Endothelial cell of umbilical vein (primary cell): ENCODE data around the gene LRP6. TPM values are rescaled to one million over a fixed set of nuclear protein-coding genes. Genes with fewer than 3 reads are reported as not detected.

Experiments
- BruUV-seq: library from RNA; stranded (reverse); fragments of 400-500 nt; replicated peaks from 2 replicates; lab custom pipeline; 2021; lab: Mats Ljungman, UMichigan
- CTCF ChIA-PET: fragments of 300-600, 350-600 bp; sonication (Branson Sonifier 250); formaldehyde crosslinking; loops from one replicate; lab custom pipeline; 2021; ENCODE audit warnings: antibody characterized with exemption, inconsistent platforms; lab: Charles Lee
- POLR2A ChIA-PET: fragments of 300-600, 350-600 bp; sonication (Branson Sonifier 250); formaldehyde crosslinking; loops from one replicate; lab custom pipeline; 2021; ENCODE audit warnings: antibody characterized with exemption, inconsistent platforms; lab: Charles Lee
- DNase-seq: peaks from one replicate; pipeline ENCODE4 v3.0.0-alpha.2; 2011; ENCODE audit warnings: low read depth, low spot score
- FAIRE-seq: peaks from 2 replicates; lab custom pipeline; 2011; peaks lifted over from hg19 to GRCh38; lab: Jason Lieb, UNC
- H2AFZ ChIP-seq: 2 replicates; pipeline ENCODE4 v1.6.0; 2012; ENCODE audit warnings: low read depth, low read length, control low read depth, inconsistent platforms
- H3K27ac ChIP-seq: 2 replicates; pipeline ENCODE4 v1.5.1; 2011; ENCODE audit warnings: low read depth, mild to moderate bottlenecking, control low read depth, low read length, moderate library complexity; ENCODE audit not compliant: insufficient read depth
- H3K27me3 ChIP-seq, 2 experiments: 2 replicates each; pipeline versions ENCODE4 v1.6.0 to v1.6.1; 2011; ENCODE audit warnings: low read length in 2 of 2, mixed read lengths in 1 of 2; ENCODE audit not compliant: control insufficient read depth in 2 of 2, insufficient read depth in 2 of 2
- H3K36me3 ChIP-seq, 2 experiments: 2 replicates in 1 of 2; 3 replicates in 1 of 2; pipeline ENCODE4 v1.5.1; 2011; ENCODE audit warnings: low read length in 2 of 2, mild to moderate bottlenecking in 1 of 2, moderate library complexity in 1 of 2; ENCODE audit not compliant: control insufficient read depth in 2 of 2, insufficient read depth in 2 of 2; ENCODE audit errors: extremely low read depth in 1 of 2
- H3K4me1 ChIP-seq: 3 replicates; pipeline ENCODE4 v1.5.1; 2011; ENCODE audit warnings: mild to moderate bottlenecking, low read length; ENCODE audit not compliant: control insufficient read depth, insufficient read depth; ENCODE audit errors: extremely low read depth
- H3K4me2 ChIP-seq: 2 replicates; pipeline ENCODE4 v1.6.1; 2011; ENCODE audit warnings: low read length, control low read depth, mixed read lengths; ENCODE audit not compliant: insufficient read depth
- H3K4me3 ChIP-seq, 3 experiments: fragments of 200-600 bp in 1 of 3; sonication (generic), shearing (Covaris generic) in 1 of 3; replicated peaks in 1 of 3; 2 replicates each; pipeline ENCODE4 v1.5.1; 2011 to 2016; ENCODE audit warnings: control low read depth in 3 of 3, low read length in 3 of 3, mild to moderate bottlenecking in 2 of 3, inconsistent platforms in 1 of 3, low read depth in 1 of 3, moderate library complexity in 1 of 3; ENCODE audit not compliant: insufficient read depth in 1 of 3
- H3K79me2 ChIP-seq: 2 replicates; pipeline ENCODE4 v1.6.0; 2012; ENCODE audit warnings: low read length, inconsistent platforms; ENCODE audit not compliant: control insufficient read depth, insufficient read depth
- H3K9ac ChIP-seq: replicated peaks from 2 replicates; pipeline ENCODE3; 2011; ENCODE audit warnings: low read length, control low read depth; ENCODE audit not compliant: insufficient read depth; ENCODE audit errors: extremely low read depth
- H3K9me1 ChIP-seq: replicated peaks from 3 replicates; pipeline ENCODE4 v1.6.0; 2011; ENCODE audit warnings: mild to moderate bottlenecking, low read length; ENCODE audit not compliant: control insufficient read depth, insufficient read depth; ENCODE audit errors: extremely low read depth
- H3K9me3 ChIP-seq: replicated peaks from 2 replicates; pipeline ENCODE4 v1.5.1; 2012; ENCODE audit warnings: low read length, inconsistent platforms; ENCODE audit not compliant: control insufficient read depth, insufficient read depth
- H4K20me1 ChIP-seq: replicated peaks from 2 replicates; pipeline ENCODE3; 2011; ENCODE audit warnings: mild to moderate bottlenecking, low read length; ENCODE audit not compliant: control insufficient read depth, insufficient read depth; ENCODE audit errors: extremely low read depth
- CTCF ChIP-seq, 2 donors: IDR thresholded peaks; 1 replicate in 1 of 2; 2 replicates in 1 of 2; pipeline ENCODE4 v1.5.1; 2011; ENCODE audit warnings: low read length in 2 of 2, mild to moderate bottlenecking in 2 of 2, moderate library complexity in 2 of 2, control low read depth in 1 of 2, inconsistent platforms in 1 of 2, low read depth in 1 of 2; ENCODE audit not compliant: insufficient read depth in 1 of 2; ENCODE audit errors: extremely low read depth in 1 of 2
- EZH2 ChIP-seq: IDR thresholded peaks from 2 replicates; pipeline ENCODE4 v1.6.1; 2012; ENCODE audit warnings: borderline replicate concordance, low read depth, mild to moderate bottlenecking, moderate library complexity, low read length, inconsistent platforms; ENCODE audit not compliant: severe bottlenecking
- FOS ChIP-seq: IDR thresholded peaks from 2 replicates; pipeline ENCODE4 v1.6.1; 2011; ENCODE audit warnings: mild to moderate bottlenecking, low read length, moderate library complexity, borderline replicate concordance; ENCODE audit not compliant: insufficient read depth
- GATA2 ChIP-seq: IDR thresholded peaks from 2 replicates; pipeline ENCODE4 v1.7.0; 2011; ENCODE audit warnings: low read depth, mild to moderate bottlenecking, moderate library complexity, mixed read lengths, low read length; ENCODE audit not compliant: insufficient read length, insufficient read depth
- JUN ChIP-seq: IDR thresholded peaks from 2 replicates; pipeline ENCODE4 v1.6.1; 2011; ENCODE audit warnings: borderline replicate concordance, low read depth; ENCODE audit not compliant: insufficient read length, insufficient read depth
- MAX ChIP-seq: IDR thresholded peaks from 2 replicates; pipeline ENCODE4 v1.6.1; 2011; ENCODE audit not compliant: insufficient read depth, insufficient read length
- MYC ChIP-seq: IDR thresholded peaks from one replicate; pipeline ENCODE4 v1.6.1; 2011; ENCODE audit warnings: mild to moderate bottlenecking, low read depth, low read length
- POLR2A ChIP-seq: IDR thresholded peaks from 2 replicates; pipeline ENCODE4 v1.6.1; 2012; ENCODE audit warnings: low read depth, mild to moderate bottlenecking, control low read depth, low read length
- POLR2AphosphoS5 ChIP-seq: IDR thresholded peaks from 2 replicates; pipeline ENCODE4 v1.6.1; 2012; ENCODE audit warnings: low read depth, mild to moderate bottlenecking, control low read depth, low read length, moderate library complexity; ENCODE audit not compliant: insufficient read depth
- dilution Hi-C: fragments of 300-500 bp; cut with MboI; formaldehyde crosslinking; loops from one replicate; pipeline ENCODE4 v1.15.0; 2019; ENCODE audit warnings: low sequenced_read_pairs; ENCODE audit not compliant: extremely low pct_ligation_motif_present
- intact Hi-C: fragments of 100-400 bp; cut with micrococcal nuclease; formaldehyde crosslinking; loops from one replicate; pipeline ENCODE4 v1.10.0; 2022
- polyA plus RNA-seq, 4 experiments: library from polyadenylated mRNA; depleted of rRNA in 3 of 4; stranded (reverse) in 3 of 4; unstranded in 1 of 4; fragments of >200 nt; gene quantifications; 2 replicates each; pipeline versions ENCODE4 v1.2.1 to v1.2.3, GENCODE V29; 2011 to 2012; ENCODE audit warnings: missing spikeins in 1 of 4
- total RNA-seq: library from RNA; stranded (reverse); gene quantifications from 2 replicates; pipeline ENCODE4 v1.2.3, GENCODE V29; 2021

The LRP6 gene
- total and polyA plus RNA-seq, 2 donors (not counting 3 experiments of a cell fraction or from before 2014, with no cell fraction given), result 28.5 to 41.7 TPM

- Histone ChIP-seq H3K79me2 (peaks cover 11% of the 10 kb centered on the region), H3K9me3 (no peaks in the 10 kb centered on the region), H3K36me3 (no peaks in the 10 kb centered on the region), H4K20me1 (peaks cover 7% of the 10 kb centered on the region), H3K9ac (no peak overlapping the region), H3K27me3 (no peaks in the 10 kb centered on the region), H2AFZ (no peak overlapping the region), H3K4me1 (peaks cover 2% of the 10 kb centered on the region), H3K4me3 (no peak overlapping the region), H3K27ac (no peak overlapping the region), H3K4me2 (no peak overlapping the region), H3K9me1 (no peaks in the 10 kb centered on the region)
- dilution Hi-C loops, result no loop called here
- ChIA-PET POLR2A (no interaction called here), CTCF (no interaction called here)
- intact Hi-C loops, result no loop called here
- BruUV-seq, result no TSS peak
- FAIRE-seq, result no peak
- no peak for DNase-seq
- no peak for TF ChIP-seq CTCF (IDR thresholded peaks at IDR 0.05; ENCODE audit: extremely low read depth in 1 of 2, insufficient read depth in 1 of 2, low read depth in 1 of 2, low read length in 2 of 2)
- no peak for TF ChIP-seq POLR2AphosphoS5
- TF ChIP-seq POLR2A, result no peak
- no peak for TF ChIP-seq GATA2
- TF ChIP-seq MYC, result no peak
- no peak for TF ChIP-seq FOS
- TF ChIP-seq EZH2, result no peak
- no peak for TF ChIP-seq JUN
- TF ChIP-seq MAX, result no peak
Observed at GRCh38 chr12:12209043-12209442, 57.8 kb downstream of the LRP6 start.
